SK-N-SH (cell line): Measurements from ENCODE around the gene IMPDH1. TPM values are rescaled to one million over a fixed set of nuclear protein-coding genes. Genes with fewer than 3 reads are reported as not detected.
A peak's percentile ranks its signal among the peaks of the same experiment; 100 is the strongest.

Source experiments
- ELF1 ChIP-seq: IDR thresholded peaks from 2 replicates; pipeline ENCODE4 v1.4.0; 2012
- MEF2A ChIP-seq: IDR thresholded peaks from 2 replicates; pipeline ENCODE4 v1.4.0; 2012; ENCODE audit warnings: low read depth, borderline replicate concordance
- NFIC ChIP-seq: IDR thresholded peaks from 2 replicates; pipeline ENCODE4 v1.4.0; 2012; ENCODE audit warnings: borderline replicate concordance
- NRF1 ChIP-seq: IDR thresholded peaks from 2 replicates; pipeline ENCODE4 v1.6.1; 2012; ENCODE audit warnings: low read depth, mild to moderate bottlenecking, low read length
- RFX5 ChIP-seq: IDR thresholded peaks from 2 replicates; pipeline ENCODE4 v1.6.1; 2012; ENCODE audit warnings: mild to moderate bottlenecking, improper control_type of control experiment, low read length
- SIN3A ChIP-seq: IDR thresholded peaks from 2 replicates; pipeline ENCODE4 v1.6.1; 2012; ENCODE audit warnings: low read depth, mild to moderate bottlenecking, low read length, moderate library complexity, borderline replicate concordance
- SMC3 ChIP-seq: IDR thresholded peaks from 2 replicates; pipeline ENCODE4 v1.6.1; 2012; ENCODE audit warnings: low read depth, low read length, improper control_type of control experiment
- TAF1 ChIP-seq: IDR thresholded peaks from 2 replicates; pipeline ENCODE4 v1.6.1; 2012; ENCODE audit warnings: low read depth, mild to moderate bottlenecking, low read length, moderate library complexity, borderline replicate concordance
- TEAD4 ChIP-seq: IDR thresholded peaks from 2 replicates; pipeline ENCODE4 v1.4.0; 2012; ENCODE audit warnings: mild to moderate bottlenecking, borderline replicate concordance; ENCODE audit not compliant: insufficient read depth
- YY1 ChIP-seq: IDR thresholded peaks from 2 replicates; pipeline ENCODE4 v1.4.0; 2012; ENCODE audit warnings: low read depth, mild to moderate bottlenecking
- polyA plus RNA-seq, 3 experiments: library from polyadenylated mRNA; depleted of rRNA; stranded (reverse); fragments of >200 nt; gene quantifications; 2 replicates each; pipeline ENCODE4 v1.2.3, GENCODE V29; 2012
- small RNA-seq, 7 experiments: library from RNA; depleted of rRNA; stranded (forward); fragments of <200 nt; gene quantifications; one replicate each; pipeline ENCODE3, GENCODE V24; 2012
- TF ChIP-seq, protein P1 (sequence below): IDR thresholded peaks from 2 replicates; pipeline ENCODE4 v1.6.1; 2012; ENCODE audit warnings: mild to moderate bottlenecking, low read depth, low read length, moderate library complexity
- TF ChIP-seq, protein P2 (sequence below): IDR thresholded peaks from 2 replicates; pipeline ENCODE4 v1.4.0; 2012; ENCODE audit warnings: low read depth, borderline replicate concordance

Gene IMPDH1
- polyA plus RNA-seq, 1 of the 3 experiments (the other 2 are of a cell fraction), result 80.4 TPM

- TF ChIP-seq, protein P1, sequence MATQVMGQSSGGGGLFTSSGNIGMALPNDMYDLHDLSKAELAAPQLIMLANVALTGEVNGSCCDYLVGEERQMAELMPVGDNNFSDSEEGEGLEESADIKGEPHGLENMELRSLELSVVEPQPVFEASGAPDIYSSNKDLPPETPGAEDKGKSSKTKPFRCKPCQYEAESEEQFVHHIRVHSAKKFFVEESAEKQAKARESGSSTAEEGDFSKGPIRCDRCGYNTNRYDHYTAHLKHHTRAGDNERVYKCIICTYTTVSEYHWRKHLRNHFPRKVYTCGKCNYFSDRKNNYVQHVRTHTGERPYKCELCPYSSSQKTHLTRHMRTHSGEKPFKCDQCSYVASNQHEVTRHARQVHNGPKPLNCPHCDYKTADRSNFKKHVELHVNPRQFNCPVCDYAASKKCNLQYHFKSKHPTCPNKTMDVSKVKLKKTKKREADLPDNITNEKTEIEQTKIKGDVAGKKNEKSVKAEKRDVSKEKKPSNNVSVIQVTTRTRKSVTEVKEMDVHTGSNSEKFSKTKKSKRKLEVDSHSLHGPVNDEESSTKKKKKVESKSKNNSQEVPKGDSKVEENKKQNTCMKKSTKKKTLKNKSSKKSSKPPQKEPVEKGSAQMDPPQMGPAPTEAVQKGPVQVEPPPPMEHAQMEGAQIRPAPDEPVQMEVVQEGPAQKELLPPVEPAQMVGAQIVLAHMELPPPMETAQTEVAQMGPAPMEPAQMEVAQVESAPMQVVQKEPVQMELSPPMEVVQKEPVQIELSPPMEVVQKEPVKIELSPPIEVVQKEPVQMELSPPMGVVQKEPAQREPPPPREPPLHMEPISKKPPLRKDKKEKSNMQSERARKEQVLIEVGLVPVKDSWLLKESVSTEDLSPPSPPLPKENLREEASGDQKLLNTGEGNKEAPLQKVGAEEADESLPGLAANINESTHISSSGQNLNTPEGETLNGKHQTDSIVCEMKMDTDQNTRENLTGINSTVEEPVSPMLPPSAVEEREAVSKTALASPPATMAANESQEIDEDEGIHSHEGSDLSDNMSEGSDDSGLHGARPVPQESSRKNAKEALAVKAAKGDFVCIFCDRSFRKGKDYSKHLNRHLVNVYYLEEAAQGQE, result peak; percentile 80
- TF ChIP-seq NFIC (peak; percentile 59), YY1 (peak; percentile 97), SIN3A (peak; percentile 99), NRF1 (peak; percentile 50), RFX5 (peak; percentile 45), ELF1 (peak; percentile 89), SMC3 (no peak), TEAD4 (peak; percentile 55; the same call in 1 of the 2 replicates), TAF1 (peak; percentile 99), MEF2A (peak; percentile 53; the same call in 1 of the 2 replicates)
- TF ChIP-seq, protein P2, sequence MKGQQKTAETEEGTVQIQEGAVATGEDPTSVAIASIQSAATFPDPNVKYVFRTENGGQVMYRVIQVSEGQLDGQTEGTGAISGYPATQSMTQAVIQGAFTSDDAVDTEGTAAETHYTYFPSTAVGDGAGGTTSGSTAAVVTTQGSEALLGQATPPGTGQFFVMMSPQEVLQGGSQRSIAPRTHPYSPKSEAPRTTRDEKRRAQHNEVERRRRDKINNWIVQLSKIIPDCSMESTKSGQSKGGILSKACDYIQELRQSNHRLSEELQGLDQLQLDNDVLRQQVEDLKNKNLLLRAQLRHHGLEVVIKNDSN, result peak; percentile 77
Observed at GRCh38 chr7:128343554-128344430, 66.0 kb downstream of the IMPDH1 start, which contains the start of gene RBM28 (continued).

Small RNA genes lying within 50 kb of the gene (small RNA-seq; reads per million reads assigned to genes)
- gene AC010655.1 (0 reads per million in 7 experiments), gene RNU7-27P (0 reads per million in 7 experiments), gene RNU7-54P (0 reads per million in 7 experiments)

Other genes with a start within 250 kb of the IMPDH1 start
- gene LEP, start 168.7 kb downstream of the IMPDH1 start, polyA plus RNA-seq (2012; rRNA removed), result not detected in 2 replicates
- gene RBM28, start 66.1 kb downstream of the IMPDH1 start, polyA plus RNA-seq (2012; rRNA removed), result 29.1 and 33.0 TPM in 2 replicates
- 1.5 and 3.4 TPM in 2 replicates for gene PRRT4, start 48.3 kb downstream of the IMPDH1 start, polyA plus RNA-seq (2012; rRNA removed)
- 24.0 and 29.1 TPM in 2 replicates for gene HILPDA, start 45.9 kb upstream of the IMPDH1 start, polyA plus RNA-seq (2012; rRNA removed)
- 22.5 and 27.8 TPM in 2 replicates for gene METTL2B, start 66.8 kb upstream of the IMPDH1 start, polyA plus RNA-seq (2012; rRNA removed)